ENCODE data around the gene PARP6. TPM values are rescaled to one million over a fixed set of nuclear protein-coding genes. Genes with fewer than 3 reads are reported as not detected.

PARP6 gene, protein sequence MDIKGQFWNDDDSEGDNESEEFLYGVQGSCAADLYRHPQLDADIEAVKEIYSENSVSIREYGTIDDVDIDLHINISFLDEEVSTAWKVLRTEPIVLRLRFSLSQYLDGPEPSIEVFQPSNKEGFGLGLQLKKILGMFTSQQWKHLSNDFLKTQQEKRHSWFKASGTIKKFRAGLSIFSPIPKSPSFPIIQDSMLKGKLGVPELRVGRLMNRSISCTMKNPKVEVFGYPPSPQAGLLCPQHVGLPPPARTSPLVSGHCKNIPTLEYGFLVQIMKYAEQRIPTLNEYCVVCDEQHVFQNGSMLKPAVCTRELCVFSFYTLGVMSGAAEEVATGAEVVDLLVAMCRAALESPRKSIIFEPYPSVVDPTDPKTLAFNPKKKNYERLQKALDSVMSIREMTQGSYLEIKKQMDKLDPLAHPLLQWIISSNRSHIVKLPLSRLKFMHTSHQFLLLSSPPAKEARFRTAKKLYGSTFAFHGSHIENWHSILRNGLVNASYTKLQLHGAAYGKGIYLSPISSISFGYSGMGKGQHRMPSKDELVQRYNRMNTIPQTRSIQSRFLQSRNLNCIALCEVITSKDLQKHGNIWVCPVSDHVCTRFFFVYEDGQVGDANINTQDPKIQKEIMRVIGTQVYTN
- total RNA-seq (2022; extraction: Qiagen RNA extraction; ENCODE audit: low read depth), result 49.6 to 72.9 TPM (median 62.5 TPM) in 5 replicates

DNA sequence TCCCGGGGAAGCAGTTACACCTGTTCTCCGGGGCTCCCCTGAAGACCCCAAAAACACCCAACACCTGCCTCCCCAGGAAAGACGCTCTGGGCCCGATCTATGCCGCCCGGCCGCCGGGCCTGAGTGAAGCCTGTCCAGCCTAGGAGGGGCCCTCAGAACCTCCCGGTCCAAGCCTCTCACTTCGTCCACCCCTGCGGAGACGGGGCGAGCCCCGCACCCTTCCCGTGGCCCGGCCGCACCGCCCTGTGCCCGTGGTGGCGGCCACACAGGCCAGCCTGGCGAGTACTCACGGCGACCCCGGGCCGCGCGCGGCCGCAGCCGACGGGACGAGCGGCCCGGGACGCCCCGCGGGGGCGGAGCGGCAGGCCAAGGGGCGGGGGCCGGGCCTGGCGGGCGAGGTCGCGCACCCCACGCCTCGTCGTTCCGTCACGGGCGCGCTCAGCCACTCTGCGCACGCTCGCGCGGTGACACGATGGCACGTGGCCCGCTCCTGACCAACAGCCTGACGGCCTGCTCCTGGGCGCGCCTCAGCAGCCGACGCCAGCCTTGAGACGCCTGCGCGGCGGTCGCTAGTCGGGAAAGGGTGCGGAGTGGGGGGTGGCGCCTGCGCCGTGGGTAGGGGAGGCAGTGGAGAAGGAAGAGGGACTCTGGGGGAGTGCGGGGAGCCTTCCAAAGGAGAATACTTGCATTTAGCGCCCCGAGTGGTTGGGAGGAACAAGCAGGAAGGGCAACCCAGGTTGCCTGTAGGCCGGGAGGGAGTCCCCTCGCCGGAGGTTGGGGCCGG lies at the start of gene PARP6:
PARP6 (minus strand) TSS at position 342 of the 784 bp plus-strand sequence. CDS start 5,077 bp downstream, outside the sequence.

DNA sequence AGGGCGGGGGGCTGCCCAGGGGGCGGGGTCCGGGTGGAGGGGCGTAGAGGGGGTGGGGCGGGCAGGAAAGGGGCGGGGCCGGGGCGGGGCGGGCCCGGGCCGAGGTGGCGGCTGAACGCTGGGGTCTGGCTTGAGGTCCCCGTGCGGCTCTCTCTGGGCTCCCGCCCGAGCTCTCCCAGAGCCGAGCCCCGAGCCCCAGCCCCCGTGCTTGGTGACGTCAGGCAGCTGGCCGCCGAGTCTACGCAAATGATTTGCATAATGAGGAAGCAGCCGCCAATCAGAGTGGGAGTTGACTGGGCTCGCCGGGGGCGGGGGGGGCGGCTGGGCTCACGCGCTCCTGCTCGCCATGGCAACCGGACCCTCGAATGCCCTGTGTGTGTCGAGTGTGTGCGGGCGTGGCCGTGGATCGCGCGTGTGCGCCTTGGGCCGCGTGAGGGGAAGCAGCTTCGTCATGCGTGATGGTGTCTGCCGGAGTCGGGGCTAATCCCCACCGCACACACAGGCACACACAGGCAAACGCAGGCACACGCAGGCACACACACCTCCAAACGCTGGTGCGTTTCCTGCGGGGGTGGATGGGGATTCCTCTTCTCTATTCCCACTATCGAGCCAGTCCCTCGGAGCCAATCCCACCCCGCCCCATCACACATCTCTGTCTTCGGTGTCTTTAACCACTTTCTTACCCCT lies 47.8 kb upstream of the PARP6 start, which contains the start of gene CELF6:
CELF6 (minus strand) TSS at position 173 of the 687 bp plus-strand sequence. CDS start 283 bp downstream, outside the sequence.

DNA sequence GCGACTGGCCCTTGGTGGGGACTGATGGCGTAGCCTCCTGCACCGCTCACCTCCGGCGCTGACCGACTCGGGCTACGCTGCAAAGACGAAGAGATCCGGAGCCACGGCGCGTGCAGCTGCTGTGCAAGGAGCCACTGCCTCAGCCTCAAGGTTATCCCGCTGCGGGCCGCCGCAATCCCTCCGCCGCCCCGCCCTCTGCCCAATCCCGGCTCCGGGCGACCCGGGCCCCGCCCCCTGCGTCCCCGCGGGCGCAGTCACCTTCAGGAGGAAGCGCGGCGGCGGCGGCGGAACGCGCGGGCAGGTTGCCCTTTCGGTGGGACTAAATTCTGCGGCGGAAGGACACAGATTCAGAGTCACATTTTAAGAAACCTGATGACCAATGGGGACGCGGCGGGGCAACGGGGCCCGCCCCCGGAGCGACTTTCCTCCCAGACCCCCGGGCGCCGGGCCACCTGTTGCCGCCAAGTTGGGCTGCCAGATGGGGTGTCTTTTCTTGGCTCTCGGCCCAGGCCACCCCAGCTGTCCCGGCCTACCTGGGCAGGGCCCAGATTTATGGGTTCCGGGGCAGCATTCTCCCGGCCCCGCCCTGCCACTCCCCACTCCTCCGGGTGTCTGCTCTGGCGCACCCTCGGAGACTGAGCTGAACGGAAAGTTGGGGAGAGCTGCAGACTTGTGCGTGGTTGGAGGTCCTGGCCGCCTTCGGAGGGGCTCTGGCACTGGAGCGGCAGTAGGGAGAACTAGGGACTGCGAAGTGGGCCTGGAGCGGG lies 41.1 kb downstream of the PARP6 start, which contains the start of gene PKM:
PKM (minus strand) TSS at position 125 of the 767 bp plus-strand sequence. CDS start 12,093 bp downstream, outside the sequence.

DNA sequence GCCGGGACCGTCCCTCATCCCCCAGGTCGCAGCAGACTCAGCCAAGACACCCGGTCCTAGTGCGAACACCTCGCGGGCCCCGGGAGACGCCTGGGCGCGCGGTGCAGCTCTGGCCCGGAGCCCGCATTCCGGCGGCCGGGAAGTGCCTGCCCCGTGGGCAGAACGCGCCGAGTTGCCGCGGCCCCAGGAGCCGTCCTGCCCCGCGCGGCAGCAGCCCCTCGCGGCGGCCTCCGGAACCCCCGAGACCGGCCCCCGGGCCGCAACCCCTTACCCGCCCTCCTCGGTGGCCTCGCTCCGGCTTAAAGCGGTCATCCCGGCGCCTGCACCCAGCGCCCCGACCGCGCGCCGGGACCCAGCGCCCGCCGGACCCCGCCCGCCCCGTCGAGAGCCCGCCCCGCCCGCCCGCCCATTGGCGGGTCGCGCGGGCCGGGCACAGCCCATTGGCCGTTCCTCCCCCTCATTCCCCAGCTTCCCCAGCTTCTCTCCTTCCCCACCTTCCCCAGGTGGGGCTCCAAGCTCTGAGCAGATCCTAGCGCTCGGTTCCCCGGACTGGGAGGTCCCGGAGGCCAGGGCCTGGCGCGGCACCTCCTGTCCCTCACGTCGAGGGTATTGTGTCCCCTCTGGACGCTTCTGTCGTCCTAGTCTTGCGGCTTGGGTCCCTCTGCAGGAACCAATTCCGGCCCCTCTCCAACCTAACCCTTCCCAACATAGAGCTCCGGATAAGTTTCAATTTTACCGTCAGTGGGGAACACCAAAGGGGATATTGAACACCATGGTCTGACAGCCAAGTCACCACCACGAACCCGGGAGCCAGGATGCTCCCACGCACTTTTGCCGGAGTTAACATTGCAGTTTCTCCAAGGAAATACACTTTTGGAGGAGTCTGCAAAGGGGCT lies 74.6 kb downstream of the PARP6 start, which contains the start of gene GRAMD2A:
GRAMD2A (minus strand) TSS at position 328 of the 896 bp plus-strand sequence.

Other genes starting within 250 kb of the PARP6 start
- gene MYO9A, start 154.4 kb downstream of the PARP6 start, total RNA-seq (2022; extraction: Qiagen RNA extraction; ENCODE audit: low read depth), result 7.5 to 12.9 TPM (median 10.9 TPM) in 5 replicates
- 1.1 to 2.7 TPM (median 1.7 TPM) in 5 replicates for gene SENP8, start 154.2 kb downstream of the PARP6 start, total RNA-seq (2022; extraction: Qiagen RNA extraction; ENCODE audit: low read depth)
- gene GRAMD2A, start 74.8 kb downstream of the PARP6 start, total RNA-seq (2022; extraction: Qiagen RNA extraction; ENCODE audit: low read depth), result not detected in 5 replicates
- 2,450 to 3,560 TPM (median 3,509 TPM) in 5 replicates for gene PKM, start 41.4 kb downstream of the PARP6 start, total RNA-seq (2022; extraction: Qiagen RNA extraction; ENCODE audit: low read depth)
- 0.07 to 0.25 TPM (median 0.15 TPM) in 5 replicates for gene CELF6, start 47.6 kb upstream of the PARP6 start, total RNA-seq (2022; extraction: Qiagen RNA extraction; ENCODE audit: low read depth)
- gene HEXA, start 103.5 kb upstream of the PARP6 start, total RNA-seq (2022; extraction: Qiagen RNA extraction; ENCODE audit: low read depth), result 124 to 161 TPM (median 146 TPM) in 5 replicates
- not detected in 5 replicates for gene TMEM202, start 125.8 kb upstream of the PARP6 start, total RNA-seq (2022; extraction: Qiagen RNA extraction; ENCODE audit: low read depth)
- 60.9 to 83.7 TPM (median 73.5 TPM) in 5 replicates for gene ARIH1, start 201.8 kb upstream of the PARP6 start, total RNA-seq (2022; extraction: Qiagen RNA extraction; ENCODE audit: low read depth)

Data from A549 treated with ZK216348 at 1 μM for 4 hours (cell line).